ENCODE results near the gene BEST4.
"Not testable (repeated sequence)": the region's sequence is repeated elsewhere in the genome, so short reads cannot be mapped to it uniquely, and the experiment has no call there.

The BEST4 gene

DNA sequence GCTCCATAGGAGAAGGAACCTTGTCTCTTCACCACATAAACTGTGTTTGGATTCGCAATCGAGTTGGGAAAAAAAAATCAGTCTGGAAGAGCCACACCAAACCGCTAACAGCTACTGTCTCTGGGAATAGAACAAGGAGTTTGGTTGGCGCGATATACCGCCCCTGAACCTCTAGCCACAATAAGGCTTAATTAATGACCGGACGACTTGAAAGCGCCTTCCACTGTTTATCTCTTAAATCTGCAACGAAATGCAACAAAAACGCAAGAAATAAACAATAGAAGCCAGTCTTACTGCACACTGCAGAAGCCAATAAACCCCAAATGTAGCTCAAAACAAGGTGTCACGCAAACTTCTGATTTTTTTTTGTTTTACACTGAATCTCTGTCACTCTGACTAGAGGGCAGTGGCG is 31.2 kb upstream of the BEST4 start:
- peak in 2 of 14 donors; percentile 36 to 51 for DNase-seq

DNA sequence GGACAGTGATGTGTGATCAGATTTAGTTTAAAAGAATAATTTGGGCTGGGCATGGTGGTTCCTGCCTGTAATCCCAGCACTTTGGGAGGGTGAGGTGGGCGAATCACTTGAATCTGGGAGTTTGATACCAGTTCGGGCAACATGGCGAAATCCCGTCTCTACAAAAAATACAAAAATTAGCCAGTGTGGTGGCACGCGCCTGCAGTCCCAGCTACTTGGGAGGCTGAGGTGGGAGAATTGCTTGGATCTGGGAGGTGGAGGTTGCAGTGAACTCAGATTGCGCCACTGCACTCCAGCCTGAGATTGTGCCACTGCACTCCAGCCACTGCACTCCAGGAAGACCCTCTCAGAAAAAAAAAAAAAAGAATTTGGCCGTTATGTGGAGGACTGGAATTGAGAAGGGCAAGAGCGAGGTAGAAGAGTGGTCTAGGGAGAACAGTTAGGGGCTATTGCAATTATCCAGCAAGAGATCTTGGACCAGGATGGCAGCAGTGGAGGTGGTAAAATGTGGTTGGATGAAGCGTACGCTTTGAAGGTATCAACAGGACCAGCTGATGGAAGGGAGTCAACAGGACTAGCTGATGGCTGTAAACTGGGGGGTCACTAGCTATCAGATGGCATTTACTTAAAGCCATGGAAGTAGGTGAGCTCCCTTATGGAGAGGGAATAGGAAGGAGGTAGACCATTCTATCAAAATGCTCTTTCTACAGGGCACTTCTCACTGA is 30.0 kb upstream of the BEST4 start:
- no peak for DNase-seq

DNA sequence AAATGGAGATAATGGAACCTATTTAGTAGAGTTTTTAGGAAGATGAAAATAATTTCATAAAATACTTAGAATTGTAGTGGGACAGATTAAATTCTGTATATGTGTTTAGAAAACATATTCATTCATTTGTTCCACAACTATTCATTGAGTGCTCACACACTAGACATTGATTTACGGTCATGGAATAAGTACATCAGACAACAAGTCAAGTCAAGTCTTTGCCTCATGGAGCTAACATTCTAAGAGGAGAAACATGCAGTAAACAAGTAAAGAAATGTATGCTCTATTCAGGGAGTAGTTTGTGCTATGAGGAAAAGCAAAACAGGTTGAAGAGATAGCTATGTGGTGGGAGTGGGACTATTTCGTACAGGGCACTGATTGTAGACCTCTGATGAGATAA is 29.3 kb upstream of the BEST4 start:
- no peak for DNase-seq

DNA sequence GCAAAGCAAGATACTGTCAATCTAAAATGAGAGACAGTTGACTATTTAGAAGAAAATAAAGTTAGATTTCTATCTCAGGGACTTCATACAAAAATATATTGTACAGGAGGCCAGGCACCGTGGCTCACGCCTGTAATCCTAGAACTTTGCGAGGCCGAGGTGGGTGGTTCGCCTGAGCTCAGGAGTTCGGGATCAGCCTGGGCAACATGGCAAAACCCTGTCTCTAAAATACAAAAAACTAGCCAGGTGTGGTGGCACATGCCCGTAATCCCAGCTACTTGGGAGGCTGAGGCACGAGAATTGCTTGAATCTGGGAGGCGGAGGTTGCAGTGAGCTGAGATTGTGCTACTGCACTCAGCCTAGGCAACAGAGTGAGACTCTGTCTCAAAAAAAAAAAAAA is 28.0 kb upstream of the BEST4 start:
- DNase-seq = not testable (repeated sequence)

DNA sequence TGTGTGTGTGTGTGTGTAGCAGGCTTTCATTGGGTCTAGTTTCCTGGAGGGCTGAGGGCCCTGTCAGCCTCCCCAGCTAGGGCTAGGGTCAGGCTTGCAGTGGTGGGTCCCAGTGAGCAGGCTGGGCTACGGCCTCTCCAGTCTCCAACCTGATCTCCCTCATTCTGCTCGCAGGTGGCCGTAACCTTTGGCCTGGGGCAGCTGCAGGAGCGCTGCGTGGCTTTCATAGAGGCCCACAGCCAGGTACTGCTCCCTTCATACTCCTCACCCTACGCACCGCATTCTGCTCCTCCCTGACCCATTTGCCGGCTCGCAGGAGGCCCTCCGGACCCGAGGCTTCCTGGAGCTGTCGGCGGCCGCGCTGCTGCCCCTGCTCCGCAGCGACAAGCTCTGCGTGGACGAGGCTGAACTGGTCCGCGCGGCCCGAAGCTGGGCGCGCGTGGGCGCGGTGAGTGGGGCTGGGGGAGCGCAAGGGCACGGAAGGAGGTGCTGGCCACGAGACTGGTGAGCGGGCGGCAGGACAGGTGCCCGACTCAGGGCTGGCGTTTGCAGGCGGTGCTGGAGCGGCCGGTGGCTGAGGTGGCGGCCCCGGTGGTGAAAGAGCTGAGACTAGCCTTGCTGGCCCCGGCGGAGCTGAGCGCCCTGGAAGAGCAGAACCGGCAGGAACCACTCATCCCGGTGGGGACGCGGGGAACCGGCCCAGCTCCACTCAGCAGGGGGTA is 25.0 kb upstream of the BEST4 start:
- peak in 4 of 14 donors; percentile 50 to 64 (median 56) for DNase-seq

DNA sequence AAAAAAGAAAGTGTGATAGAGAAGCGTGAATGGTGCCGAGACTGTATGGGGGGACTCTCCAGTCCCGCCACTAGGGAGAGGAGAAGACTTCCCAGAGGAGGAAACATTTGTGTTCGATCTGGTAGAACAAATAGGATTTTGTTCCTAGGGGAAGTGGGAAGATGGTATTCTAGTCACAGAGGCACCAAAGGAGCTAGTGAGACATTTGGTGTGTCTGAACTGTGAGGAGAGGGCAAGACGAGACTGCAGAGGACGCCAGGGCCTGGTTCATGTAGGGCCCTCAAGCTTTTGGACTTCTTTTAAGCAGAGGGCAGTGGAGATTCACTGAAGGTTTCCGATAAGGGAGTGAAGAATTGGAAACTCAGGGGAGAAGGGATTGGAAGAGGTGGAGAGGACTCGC is 23.3 kb upstream of the BEST4 start:
- no peak for DNase-seq

DNA sequence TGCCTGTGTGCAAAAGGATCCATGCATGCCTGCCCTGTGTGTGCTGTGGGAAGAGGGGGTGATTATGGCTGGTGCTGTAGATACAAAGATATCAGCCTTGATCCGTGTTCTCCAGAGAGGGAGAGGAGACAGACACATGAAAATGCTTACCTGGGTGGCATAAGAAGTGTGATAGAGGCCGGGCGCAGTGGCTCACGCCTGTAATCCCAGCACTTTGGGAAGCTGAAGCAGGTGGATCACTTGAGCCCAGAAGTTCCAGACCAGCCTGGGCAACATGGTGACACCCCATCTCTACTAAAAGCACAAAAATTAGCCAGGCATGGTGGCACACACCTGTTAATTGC is 22.8 kb upstream of the BEST4 start:
- DNase-seq = not testable (repeated sequence)

DNA sequence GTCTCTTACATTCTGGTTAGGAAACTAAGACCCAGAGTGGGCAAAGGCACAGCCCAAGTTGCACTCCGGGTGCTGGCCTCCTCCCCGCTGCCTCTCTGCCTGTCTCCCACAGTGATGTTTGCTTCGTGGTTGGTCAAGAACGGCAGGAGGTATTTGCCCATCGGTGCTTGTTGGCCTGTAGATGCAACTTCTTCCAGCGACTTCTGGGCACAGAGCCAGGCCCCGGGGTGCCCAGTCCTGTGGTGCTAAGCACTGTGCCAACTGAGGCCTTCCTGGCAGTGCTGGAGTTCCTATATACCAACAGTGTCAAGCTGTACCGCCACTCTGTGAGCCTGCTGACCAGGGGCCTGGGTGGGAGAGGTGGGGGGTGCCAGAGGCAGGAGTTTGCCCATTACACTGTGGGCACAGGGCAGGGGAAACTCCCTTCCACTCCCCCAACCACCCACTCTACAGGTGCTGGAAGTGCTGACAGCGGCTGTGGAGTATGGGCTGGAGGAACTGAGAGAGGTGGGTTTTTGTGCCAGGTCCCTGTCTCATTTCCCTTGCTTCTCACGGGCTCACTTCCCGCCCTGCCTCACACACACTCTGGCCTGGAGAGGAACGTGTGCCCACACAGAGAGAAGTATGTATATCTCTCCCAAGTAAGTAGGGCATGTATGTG is 22.3 kb upstream of the BEST4 start:
- peak in 10 of 14 donors; percentile 14 to 84 (median 56) for DNase-seq

DNA sequence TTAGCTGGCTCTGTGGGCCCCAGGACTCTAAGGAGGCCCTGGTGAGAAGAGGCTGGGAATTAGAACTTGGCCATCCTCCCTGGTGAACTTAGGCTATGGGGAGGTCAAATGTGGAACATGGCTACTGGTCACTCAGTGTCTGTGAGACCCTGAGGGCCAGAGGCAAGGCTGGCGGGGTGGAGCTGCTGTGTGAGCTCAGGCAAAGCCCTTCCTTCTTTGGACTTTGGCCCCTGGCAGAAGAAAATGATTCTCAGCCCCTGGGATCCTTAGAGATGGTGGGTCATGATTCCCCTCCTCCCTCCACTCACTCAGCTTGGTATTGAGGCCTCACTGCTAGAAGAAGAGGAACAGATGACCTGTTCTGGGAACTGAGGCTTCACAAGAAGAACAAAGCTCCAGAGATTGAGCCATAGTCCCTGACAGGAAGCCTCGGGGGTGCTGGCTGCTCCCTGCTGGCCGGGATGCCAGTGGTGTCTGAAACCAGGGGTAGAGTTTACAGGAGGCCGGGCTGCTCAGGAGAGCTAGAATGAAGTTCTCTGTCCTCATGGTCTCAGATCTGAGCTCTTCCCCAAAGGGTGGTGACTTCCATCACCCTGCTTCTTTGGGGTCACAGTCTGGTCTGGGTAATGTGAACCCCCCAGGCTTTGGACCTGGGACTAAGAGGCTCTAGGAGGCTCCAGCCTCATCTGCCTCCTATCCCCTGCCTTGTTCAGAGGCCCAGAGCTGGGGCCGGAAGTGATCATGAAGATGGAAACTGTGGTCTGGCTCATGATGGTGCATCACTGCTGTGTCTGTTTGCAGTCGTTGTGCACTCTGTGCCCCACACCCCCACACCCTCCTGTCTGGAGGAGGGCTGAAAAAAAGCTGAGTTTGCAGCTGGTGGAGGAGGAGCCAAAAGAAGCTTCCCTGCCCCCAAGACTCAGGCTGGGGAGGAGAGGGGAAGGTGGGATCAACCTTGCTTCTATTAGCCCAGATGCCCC is 21.3 kb upstream of the BEST4 start:
- DNase-seq = peak in 7 of 14 donors; percentile 41 to 76 (median 51)

DNA sequence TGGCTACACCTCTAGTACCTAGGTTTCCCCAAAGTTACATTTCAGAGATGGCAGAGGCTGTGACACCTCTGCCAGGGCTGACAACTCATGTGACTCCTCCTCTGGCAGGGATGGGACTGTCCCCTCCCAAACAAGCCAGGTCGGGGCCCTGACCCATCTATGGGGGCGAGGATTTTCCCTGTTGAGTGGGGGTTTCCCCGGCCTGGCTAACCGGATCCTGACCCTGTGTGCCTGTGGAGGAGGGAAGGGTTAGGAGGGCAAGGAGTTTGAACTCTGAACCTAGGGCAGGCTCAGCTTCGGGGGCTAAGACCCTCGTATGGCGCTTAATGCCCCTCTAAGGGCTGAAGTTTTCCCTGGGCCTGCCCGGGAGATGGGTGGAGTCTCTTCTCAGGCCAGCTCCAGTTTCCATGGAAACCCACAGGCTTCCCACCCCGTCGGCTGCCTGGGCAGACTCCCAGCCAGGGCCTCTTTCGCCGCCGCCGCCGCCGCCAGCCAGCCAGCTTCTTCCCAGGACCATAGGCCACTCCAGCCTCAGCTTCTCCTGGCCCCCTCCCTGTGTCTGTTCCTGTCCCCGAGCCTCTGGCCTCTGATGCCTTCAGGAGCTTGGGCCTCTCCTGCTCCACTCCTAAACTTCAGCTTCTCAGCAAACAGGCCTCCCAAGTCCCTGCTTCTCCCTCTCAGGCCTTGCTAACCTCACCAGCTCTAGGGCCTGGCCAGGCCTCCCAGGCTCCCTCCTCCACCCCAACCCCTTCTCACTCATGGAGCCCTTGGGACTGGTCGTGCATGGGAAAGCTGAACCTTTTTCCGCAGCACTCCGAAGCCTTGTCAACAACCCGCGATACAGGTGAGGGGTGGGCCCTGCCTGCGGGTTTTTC is 20.3 kb upstream of the BEST4 start, which contains the start of gene BTBD19:
Gene BTBD19 (plus strand): TSS at position 461 of the 875 bp plus-strand sequence. CDS start 298 bp downstream, at position 759.
- DNase-seq = peak in 9 of 14 donors; percentile 43 to 74 (median 68)

DNA sequence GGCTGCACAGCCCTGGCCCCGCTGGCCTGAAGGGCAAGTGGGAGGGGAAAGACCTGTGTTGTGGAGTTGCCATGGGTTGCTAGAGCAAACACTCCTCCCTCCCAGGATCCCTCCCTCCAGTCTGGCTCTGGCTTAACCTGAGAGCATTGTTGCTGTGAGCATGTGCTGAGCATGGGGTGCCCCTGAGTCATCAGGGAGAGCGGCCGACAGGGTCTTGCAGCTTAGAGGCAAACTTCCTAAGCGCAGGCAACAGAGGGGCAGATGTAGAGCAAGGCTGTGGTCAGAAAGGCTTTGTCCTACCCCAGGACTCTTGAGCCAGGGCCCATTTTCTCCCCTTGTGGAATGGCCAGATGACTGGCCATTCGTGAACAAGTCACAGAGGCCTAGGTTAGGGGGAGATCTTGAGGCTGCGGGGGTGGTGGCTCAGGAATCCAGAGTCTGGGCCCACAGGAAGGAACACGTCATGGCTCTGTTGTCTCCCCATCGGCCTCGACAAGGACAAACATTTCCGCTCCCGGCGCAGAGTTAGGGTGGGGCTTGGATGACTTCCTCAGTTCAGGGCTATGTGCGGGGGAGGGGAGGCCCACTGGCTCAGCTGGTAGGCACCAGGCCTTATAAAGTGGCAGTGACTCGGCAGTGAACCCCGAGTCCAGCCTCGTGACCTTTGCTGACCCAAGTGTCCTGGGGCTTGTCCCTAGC is 19.5 kb upstream of the BEST4 start:
- DNase-seq = peak in 11 of 14 donors; percentile 60 to 93 (median 80)

DNA sequence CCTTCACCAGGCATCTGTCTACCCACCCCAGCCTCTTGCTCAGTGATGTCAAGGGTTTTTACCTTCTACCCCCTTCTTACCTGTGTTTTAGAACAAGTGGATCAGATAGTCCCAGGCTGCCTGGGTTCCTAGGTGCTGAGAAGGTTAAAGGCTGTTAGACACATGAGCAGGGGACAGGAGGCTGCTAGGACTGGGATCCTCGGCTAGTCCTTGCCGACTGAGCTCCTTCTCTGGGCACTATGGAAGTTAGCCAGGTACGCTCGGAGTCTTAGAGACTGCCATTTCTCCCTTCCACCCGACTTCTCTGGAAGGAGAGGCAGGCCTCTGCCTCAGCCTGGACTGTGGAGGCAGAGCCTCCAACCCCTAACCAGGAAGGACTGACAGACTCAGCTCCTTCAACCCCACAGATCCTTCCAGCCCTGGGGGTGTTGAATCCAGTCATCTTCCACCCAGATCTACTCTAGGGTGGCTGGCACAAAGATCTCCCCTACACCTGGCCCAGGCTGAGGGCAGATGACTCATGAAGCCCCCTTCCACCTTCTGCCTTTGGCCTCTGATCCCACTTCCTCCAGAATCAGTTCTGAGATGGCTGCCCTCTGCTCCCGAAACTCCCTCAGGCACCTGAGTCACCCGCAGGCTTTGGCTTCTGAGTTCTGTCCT is 18.9 kb upstream of the BEST4 start, which contains the start of gene DYNLT4:
Gene DYNLT4 (minus strand): TSS at position 648 of the 660 bp plus-strand sequence. CDS start 683 bp downstream, outside the sequence.
- DNase-seq = no peak

DNA sequence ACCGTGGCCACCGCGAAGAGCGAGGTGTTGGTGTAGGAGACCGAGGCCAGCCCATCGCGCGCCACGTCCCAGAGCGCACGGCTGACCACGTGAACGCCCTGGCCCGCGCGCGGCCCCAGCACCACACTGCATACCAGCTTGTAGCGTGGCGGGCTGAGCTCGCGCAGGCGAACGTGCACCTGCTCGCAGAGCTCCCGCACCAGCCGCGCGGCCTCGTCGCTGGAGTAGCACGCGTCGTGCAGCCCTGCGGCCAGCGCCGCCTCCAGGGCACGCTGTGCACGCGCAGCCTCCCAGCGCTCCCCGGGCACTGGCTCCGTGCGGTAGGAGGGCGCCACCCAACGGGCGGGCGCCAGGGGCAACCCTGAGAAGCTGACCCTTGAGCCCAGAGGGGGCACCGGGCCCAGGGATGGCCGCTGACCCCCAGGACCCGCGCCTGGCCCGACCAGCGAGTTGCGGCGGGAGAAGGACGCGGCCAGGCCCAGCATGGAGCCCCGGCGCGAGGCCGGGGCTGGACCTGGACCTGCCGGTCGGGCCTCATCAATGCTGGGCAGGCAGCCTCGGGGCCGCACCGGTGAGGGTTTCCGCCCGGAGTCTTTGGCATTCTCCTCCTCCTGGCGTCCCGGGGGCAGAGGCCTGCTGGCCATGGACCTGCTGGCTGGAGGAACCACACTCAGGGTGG is 18.2 kb upstream of the BEST4 start:
- no peak for DNase-seq

DNA sequence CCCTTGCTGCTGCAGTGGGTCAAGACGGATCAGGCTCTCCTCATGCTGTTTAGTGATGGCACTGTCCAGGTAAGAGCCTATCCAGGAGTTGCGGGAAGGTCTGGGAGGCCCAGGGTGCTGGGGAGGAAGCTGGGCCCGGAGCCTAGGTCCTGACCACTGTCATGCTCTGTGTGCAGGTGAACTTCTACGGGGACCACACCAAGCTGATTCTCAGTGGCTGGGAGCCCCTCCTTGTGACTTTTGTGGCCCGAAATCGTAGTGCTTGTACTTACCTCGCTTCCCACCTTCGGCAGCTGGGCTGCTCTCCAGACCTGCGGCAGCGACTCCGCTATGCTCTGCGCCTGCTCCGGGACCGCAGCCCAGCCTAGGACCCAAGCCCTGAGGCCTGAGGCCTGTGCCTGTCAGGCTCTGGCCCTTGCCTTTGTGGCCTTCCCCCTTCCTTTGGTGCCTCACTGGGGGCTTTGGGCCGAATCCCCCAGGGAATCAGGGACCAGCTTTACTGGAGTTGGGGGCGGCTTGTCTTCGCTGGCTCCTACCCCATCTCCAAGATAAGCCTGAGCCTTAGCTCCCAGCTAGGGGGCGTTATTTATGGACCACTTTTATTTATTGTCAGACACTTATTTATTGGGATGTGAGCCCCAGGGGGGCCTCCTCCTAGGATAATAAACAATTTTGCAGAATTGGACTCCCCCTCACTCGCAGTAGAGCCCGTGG is 17.5 kb upstream of the BEST4 start:
- DNase-seq = no peak

DNA sequence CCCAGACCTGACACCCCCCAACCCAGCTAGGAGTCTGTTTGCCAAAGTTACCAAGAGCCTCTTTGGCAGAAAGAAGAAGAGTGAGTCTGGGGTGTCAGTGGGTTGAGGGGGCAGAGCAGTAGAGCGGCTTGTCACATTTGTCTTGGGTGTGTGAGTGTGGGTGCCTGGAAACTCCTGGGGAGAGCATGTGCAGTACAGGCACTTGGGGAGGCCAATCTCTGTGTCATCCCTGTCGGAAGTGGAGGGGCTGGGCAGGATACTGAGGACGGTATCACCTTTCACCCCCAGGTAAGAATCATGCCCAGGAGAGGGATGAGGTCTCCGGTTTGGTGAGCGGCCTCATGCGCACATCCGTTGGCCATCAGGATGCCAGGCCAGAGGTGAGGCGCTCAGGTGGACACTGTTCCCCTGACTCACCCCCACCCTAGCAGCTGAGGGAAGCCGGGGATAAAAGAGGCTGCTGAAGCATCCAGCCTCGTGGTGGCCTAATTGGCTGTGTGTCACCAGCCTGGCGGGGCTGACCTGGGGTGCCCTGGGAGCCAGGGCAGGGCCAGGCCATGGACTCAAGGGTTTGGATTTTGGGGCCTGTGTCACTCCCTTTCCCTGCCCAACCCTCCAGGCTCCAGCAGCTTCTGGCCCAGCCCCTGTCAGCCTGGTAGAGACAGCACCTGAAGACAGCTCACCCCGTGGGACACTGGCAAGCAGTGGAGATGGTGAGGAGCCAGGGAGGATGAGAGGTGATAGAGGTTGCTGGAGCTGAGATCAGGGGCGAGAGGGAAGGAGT is 15.5 kb upstream of the BEST4 start:
- peak in 1 of 14 donors; percentile 23 for DNase-seq

DNA sequence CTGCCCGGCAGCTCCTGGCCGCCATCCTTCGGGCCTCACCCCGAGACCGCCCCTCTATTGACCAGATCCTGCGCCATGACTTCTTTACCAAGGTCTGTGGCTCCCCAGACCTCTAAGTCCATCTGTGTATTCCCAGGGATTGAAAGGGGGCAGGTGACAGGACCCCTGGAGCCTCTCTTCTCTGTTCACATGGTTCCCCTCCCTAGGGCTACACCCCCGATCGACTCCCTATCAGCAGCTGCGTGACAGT is 15.0 kb upstream of the BEST4 start:
- DNase-seq = no peak

DNA sequence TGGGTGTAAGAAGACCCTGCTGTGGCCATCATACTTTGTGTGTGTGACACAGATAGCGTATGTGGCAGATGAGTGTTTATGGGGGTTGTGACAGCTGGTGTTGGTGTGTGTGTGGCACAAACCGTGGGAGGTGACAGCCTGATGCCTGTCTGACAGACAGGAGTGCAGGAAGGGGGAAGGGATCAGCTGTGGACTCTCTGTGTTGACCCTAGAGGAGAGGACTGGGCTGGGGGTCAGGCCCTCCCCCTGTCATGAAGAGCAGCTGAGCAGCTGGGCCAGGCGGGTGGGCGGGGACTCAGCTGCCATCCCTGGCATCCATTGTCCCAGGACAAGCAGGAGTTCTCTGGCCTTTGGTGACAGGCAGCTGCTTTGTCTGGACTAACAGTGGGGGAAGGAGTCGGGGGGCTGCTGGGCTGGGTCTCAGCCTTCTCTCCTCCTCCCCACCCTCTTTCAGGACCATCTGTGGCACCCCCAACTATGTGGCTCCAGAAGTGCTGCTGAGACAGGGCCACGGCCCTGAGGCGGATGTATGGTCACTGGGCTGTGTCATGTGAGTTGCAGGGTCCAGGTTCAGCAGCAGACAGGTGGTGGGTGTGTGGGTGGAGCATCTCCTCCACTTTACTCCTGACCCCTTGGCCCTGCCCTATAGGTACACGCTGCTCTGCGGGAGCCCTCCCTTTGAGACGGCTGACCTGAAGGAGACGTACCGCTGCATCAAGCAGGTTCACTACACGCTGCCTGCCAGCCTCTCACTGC is 14.5 kb upstream of the BEST4 start:
- peak in 7 of 14 donors; percentile 10 to 66 (median 46) for DNase-seq

Measured in C1 segment of cervical spinal cord (tissue), 14 donors.